Activated CD4-positive, CD25-positive, alpha-beta regulatory T cell treated with anti-CD3 and anti-CD28 coated beads, Interleukin-2, amount 50 U/mL, for 72 hours (primary cell): Measurements from ENCODE around the gene TSNAXIP1.

Source experiments
- DNase-seq: peaks from one replicate; pipeline ENCODE4 v3.0.0; 2021

TSNAXIP1 gene

DNA sequence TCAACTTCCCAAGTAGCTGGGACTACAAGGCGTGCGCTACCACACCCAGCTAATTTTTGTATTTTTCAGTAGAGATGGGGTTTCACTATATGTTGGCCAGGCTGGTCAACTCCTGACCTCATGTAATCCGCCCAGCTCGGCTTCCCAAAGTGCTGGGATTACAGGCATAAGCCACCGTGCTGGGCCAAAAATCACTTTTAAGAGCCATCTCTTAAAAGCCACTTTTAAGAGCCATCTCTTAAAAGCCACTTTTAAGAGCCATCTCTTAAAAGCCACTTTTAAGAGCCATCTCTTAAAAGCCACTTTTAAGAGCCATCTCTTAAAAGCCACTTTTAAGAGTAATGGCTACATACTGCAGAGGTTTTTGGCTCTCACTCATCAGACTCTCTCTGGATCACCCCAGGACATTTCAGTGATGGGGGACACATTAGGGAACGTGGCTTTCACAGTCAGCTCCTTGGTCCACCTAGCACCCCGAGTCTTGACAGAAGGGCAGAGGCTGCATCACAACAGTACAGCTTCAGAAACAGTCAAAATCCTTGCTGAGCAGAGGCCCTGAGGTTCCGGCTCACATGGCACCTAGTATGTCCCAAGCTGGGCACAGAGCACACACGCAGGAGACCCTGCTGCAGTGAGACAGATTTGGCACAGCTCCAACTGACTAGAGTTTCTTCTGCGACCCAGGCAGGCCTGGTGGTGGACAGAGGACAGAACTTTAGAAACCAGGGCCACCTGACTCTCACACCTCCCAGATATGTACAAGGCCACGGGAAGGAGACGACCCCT lies 23.9 kb upstream of the TSNAXIP1 start:
- no peak for DNase-seq

DNA sequence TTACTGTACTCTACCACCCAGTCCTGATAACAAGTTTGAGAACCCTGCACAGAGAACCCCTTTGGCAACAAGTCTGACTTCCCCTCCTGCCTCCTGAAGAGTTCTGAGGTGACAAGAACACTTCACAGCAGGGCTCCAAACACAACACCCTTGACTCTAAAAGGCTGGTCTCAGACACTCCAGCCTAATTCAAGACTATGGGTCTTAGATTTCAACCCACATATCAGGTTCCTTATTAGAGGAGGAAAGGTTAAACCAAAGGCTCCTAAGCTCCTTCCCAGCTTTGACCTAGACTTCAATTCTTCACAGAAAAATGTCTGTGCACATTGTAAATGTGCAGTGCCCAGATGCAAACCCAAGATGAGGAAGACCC lies 23.4 kb upstream of the TSNAXIP1 start:
- no peak for DNase-seq

DNA sequence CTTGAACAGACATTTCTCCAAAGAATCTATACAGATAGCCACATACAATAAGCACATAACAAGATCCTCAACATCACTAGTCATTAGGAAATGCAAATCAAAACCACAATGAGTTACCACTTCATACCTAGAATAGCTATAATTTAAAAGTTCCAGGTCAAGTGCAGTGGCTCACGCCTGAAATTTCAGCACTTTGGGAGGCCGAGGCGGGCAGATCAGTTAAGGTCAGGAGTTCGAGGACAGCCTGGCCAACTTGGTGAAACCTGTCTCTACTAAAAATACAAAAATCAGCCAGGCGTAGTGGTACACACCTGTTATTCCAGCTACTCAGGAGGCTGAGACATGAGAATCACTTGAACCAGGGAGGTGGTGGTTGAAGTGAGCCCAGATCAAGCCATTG lies 20.2 kb upstream of the TSNAXIP1 start:
- DNase-seq = no peak

DNA sequence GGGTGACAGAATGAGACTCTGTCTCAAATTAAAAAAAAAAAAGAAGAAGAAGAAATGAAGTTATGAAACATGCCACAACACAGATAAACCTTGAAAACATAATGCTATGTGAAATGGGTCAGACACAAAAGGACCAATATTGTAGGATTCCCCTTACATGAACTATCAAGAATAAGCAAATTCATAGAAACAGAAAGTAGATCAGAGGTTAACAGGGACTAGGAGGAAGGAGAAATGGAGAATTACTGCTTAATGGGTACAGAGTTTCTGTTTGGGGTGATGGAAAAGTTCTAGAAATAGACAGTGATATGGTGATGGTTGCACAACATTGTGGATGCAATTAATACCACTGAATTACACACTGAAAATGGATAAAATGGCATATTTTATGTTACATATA lies 16.6 kb upstream of the TSNAXIP1 start:
- no peak for DNase-seq

DNA sequence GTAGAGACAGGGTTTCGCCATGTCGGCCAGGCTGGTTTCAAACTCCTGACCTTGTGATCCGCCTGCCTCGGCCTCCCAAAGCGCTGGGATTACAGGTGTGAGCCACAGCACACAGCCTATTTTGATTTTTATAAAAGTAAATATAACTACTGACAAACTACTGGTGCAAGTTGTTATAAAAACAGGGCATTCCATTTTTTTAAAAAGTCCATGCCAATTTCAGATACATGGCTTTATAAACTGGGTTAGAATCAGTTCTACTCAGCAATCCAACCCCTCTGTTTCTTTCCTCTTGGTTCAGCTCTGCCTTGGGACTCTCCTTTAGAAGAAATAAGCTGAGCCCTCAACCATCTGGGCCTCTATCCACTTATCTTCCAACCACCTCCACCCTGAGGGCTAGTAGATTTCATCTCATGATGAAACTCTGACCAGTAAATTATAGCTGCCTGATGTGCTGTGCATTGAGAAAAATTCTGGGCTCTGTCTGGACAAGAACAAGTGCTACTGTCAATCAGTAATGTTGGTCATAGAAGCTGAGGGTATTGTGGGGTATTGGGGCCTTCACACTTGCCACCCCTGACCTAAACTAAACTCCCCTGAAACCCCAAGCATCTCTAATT lies 10.5 kb upstream of the TSNAXIP1 start:
- DNase-seq = no peak

DNA sequence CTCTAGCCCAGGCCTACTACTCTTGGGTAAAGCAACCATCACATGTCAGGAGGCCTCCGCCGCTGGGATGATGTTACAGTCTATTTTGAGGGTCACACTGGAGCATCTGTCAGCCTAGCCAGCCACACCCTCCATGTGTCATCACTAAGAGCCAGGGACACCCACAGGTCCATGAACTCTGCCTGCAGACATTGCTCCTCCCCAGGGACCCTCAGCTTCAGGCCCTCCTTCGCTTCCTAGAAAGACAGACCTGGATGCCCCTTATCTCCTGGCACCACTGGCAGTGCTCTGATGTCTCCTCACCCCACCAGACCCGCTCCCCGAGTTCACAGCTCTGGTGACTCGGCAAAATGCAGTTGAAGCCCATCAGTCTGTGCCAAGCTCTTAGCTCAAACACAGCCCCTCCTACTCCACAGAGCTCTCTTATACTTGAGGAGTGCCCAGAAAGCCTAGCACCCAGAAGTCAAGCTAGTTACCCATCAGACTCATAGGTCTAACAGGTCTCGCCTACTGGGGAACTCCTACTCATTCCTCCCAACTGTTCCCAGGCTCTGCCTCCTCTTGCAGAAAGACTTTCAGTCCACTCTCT lies 6.3 kb upstream of the TSNAXIP1 start:
- DNase-seq = no peak

DNA sequence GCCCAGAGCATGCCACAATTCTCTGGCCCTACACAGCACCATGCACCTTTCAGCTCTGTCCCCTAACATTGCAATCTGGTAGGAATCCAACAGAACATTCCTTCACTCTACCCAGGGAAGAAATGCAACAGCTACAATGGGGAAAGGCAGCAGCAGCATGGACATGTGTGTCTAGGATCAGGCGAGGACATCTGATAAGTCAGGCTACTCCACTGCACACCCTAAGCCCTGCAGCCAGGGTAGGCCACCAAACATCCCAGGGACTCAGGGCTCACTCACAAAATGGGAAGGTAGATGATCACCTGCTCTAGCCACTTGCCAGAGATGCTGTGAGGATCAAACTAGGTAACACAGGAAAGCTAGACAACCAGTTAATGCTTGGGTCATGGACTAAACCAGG lies 5.4 kb upstream of the TSNAXIP1 start:
- no peak for DNase-seq

DNA sequence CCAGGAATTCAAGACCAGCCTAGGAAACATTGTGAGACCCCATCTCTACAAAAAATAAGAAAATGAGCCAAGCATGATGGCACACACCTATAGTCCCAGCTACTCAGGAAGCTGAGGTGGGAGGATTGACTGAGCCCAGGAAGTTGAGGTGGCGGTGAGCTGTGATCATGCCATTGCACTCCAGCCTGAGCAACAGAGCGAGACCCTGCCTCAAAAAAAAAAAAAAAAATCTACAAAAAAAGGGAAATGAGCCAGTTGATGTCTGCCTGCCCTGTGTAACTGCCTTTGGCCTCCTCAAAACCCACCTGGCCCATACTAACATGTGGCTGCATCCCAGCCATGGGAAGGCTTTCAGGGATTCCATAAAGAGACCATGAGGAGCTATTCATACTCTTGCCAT lies 4.8 kb upstream of the TSNAXIP1 start:
- DNase-seq = no peak

DNA sequence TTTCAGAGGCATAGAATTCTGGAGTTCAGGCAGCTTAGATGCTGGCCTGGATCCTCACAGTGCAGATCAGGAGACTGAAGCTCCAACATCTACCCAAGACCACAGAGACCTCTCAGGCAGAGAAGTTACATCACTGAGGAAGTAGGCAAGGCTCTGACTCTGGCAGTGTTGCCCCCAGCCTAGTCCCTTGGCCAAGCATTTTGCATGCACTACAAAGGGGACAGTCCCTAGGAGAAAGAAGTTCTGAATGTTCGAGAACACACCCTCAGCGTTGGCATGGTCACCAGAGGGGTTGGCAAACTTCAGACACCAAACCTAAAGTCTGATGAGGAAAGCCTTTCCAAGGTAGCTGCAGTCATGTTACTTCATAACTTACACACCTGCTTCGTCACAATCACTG lies 2.8 kb upstream of the TSNAXIP1 start:
- DNase-seq = no peak

DNA sequence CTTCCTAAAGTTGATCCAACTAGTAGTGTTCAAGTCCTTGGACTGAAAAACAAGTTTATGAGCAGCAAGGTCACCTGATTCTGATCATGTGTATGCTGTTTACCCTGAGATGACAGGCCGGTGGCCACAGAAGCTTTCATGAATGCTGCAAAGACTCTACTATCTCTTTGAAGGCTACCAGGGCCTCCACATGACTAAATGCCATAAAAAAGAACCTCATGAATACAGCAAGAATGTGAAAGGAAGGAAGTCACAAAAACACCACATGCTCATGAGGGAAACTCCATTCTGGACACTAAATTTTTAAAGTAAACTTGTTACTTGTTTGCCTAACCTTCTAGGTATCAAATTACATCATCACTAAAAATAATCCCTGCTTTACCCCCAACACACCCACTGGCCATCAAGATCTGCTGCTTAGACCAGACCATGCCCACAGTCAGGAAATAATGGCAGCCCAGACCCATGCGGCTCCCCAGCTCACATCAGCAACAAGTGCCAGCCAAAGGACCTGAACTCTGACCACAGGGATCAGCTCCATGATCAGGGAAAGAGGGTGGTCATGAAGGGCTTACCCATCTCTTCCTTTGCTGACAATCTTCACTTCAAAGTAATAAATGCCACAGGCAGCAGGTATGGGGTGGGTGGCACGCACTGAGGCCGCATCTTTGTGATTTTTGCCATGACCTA lies 1.7 kb upstream of the TSNAXIP1 start:
- DNase-seq = no peak

DNA sequence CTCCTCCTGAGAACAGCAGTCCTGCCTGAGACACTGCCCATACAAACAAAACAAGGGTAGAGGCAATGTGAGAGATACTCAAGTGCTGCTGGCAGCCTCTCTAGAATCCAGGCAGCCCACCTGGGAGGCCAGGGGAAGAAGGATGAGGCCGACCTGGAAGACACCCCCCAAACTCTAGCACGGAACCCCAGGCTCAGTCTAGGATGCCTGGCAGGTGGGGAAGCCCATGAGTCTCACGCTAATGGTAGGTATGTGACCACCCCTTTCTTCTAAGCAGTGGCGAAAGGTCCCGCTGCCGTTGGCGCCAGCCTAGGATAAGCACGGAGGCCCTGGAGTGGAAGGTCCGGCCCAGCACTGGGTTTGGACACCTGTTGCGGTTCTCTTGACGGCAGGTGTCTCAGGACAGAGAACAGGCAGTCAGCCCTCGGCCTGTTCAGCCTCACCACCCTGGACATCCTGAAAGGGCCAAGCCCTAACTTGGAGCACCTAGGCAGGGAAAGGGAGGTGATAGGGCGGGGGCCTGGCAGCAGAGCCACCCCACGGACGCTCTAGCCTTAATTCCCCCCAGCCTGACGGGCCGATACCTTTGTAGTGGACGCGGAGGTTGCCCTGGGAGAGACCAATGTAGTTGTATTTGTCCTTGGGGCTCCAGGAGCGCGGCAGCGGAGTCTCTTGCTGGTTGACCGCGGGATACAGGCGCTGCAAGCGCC lies 816 bp upstream of the TSNAXIP1 start:
- DNase-seq = no peak

DNA sequence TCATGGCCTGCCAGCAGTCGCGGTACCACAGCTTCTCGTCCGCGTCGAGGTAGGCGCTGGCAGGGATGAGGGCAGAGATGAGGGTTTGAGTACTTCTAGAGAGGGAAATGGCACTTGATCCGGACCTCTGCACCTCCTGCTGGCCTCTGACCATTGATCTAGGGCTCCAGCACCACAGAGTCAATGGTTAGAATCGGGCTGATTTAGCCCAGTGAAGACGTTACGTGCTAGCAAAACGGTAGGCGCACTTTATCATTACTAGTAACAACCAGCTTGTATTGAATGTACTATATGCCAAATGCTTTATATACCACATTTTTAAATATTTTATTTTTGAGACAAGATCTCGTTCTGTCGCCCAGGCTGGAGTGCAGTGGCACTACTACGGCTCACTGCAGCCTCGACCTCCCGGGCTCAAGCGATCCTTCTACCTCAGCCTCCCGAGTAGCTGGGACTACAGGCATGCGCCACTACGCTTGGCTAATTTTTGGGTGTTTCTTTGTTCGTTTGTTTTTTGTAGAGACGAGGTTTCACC lies 526 bp downstream of the TSNAXIP1 start:
- DNase-seq = no peak

DNA sequence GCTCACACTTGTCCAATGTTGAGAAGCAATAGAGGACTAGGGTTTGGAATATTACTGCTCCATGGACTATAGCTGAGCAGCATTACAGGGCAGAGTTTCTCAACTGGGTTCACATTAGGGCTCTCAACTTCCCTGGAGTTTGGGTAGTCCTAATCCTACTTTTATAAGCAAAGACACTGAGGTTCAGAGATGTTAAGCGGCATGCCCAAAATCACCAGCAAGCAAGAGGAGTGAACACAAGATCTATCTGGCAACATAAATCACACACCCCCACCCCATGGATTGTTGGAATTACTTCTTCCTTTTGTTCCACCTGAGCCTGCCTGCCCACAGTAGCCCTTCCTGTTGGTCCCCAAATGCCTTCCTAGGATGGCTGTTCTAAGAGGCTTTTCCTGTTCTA lies 5.2 kb downstream of the TSNAXIP1 start:
- DNase-seq = no peak

DNA sequence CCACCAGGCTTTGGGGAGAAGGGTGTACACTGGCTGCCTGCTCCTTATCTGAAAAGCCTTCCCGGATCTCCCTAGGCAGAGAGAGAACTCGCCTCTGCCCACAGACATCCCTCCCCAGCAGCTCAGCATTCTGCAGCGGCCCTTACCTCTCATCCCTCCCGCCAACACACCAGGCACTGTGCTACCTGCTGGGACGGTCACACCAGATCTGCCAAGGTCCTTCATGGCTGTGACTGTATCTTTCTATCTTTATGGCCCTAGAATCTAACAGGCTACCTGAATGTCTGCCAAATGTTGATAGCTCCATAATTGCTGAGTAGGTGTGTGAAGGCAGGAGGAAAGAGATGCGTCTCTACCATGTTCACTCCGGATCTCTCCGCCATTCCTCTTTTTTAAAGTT lies 7.9 kb downstream of the TSNAXIP1 start:
- no peak for DNase-seq

DNA sequence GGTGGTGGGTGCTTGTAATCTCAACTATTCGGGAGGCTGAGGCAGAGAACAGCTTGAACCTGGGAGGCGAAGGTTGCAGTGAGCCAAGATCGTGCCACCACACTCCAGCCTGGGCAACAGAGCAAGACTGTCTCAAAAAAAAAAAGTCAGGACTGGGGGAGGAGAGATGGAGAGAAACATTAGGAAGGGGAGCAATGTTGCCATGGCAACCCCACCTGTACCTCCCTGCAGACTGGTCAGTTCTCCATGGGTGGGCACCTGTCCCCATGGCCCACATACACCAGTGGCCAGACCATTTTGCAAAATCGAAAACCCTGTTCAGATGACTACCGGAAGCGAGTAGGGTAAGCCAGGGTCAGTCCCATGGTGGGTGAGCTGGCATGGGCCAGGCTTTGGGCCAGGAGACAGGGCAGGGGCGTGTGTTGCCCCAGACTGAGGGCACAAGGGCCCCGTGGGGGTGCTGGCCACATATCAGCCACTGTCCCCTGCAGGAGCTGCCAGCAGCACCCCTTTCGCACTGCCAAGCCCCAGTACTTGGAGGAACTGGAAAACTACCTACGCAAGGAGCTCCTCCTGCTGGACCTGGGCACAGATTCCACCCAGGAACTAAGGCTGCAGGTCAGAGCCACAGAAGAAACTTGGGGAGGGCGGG lies 14.0 kb downstream of the TSNAXIP1 start:
- DNase-seq = no peak

DNA sequence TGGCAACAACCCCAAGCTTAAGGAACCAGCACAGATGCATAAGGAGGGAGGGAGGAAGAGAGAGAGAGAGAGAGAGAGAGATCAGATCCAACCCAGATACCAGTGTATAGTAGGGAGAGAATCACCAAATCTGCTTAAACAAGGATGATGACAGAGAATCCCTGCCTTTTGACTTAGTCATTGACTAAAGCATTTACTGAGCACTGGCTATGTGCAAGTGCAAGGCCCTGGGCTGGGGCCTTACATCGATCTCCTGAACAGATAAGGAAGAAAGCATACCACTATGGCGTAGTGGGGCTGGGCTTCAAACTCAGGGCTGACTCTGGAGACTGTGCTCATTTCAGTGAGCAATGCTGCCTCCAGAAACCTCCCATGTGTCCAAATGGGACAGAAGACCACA lies 15.8 kb downstream of the TSNAXIP1 start:
- no peak for DNase-seq

DNA sequence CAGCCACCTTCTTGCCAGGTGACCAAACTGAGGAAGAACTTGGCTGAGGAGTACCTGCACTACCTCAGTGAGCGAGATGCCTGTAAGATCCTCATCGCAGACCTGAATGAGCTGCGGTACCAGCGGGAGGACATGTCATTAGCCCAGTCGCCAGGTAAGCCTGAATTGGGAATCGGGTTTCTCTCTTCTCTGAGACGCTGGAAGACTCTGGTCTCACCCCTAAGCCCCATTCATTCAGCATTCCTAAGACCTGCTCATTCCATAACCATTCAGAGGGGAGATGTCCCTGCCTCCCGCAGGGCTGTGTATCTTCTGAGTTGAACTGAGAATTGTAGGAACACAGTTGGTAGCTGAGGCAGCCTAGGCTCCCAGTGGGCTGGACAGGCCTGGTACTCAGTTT lies 18.4 kb downstream of the TSNAXIP1 start:
- DNase-seq = no peak

DNA sequence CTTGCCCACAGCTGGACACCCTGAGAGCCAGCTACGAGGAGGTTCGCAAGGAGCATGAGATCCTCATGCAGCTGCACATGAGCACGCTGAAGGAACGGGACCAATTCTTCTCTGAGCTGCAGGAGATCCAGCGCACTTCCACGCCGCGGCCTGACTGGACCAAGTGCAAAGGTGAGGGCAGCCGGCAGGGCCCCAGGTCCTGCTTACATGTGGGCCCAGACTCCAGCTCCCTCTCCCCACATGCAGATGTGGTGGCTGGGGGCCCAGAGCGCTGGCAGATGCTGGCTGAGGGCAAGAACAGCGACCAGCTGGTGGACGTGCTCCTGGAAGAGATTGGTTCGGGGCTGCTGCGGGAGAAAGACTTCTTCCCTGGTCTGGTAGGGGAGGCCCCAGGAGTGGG lies 19.2 kb downstream of the TSNAXIP1 start:
- no peak for DNase-seq

DNA sequence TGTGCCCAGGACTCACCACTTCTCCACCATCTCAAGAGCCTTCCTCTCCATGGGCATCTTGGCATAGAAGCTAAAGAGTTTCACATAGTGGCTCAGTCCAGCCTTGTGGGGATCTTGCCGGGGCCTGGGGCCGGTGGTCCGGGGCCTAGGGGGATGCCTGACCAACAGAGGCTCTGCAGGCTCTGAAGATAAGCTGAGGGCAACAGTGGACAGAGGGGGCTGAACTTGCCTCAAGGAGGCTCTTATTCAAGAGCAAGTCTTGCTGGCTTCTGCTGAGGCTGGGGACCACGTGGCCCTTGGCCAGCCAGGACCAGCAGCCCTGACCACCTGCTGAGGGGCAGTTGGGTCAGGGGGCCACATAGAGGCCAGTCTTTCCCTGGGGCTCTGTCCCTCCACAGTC lies 22.0 kb downstream of the TSNAXIP1 start:
- DNase-seq = no peak

DNA sequence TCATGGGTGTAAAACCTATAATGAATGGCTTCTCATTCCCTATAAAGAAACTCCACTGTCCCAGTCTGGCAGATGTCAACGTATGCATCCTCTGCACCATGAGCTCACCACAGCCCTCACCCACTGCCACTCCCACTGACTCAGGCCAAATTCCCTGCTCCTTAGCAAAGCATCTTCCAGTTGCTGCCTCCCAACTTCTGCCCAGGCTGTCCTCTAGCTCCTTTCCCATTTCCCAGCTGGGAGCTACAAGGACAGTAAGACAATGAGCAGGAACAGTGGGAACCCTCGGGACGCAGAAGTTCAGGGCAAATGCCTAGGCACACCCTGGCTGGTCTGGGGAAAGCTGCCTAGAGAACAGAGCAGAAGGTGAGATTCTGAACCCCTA lies 26.3 kb downstream of the TSNAXIP1 start:
- no peak for DNase-seq

DNA sequence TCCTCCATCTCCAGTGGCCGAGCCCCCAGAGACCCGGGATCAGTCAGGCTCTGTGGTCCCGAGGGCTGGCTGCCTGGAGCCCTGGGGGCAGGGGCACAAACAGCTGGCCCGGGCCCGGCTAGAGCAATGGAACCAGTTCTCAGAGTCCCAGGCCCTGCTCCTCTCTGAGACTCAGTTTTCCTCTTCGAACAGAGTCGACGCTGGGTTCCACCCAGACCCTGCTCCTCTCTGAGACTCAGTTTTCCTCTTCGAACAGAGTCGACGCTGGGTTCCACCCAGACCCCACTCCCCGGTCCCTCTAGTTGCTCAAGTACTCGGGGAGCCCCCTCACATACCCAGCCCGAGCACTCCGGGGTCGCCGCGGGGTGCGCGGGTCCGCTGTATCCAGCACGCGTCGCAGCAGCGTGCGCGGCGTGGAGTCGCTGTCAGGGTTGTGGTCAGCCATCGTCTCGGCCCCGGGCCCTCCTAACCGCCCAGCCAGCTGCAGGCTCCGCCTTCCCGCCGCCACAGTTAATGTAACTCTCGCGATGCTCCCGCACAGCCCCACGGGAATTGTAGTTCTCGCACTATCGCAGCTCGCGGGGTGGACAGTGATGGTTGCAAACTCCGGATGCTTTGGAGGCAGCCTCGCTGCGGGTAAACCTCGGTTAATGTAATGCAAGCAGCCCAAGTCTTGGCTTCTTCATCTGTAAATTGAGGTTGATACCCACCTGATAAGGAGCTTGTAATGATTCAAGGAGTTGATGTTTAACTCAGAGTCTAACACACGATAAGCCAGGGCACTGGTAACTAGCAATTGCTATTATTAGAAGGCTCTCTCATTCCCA lies 26.9 kb downstream of the TSNAXIP1 start:
- DNase-seq = peak; percentile 95

DNA sequence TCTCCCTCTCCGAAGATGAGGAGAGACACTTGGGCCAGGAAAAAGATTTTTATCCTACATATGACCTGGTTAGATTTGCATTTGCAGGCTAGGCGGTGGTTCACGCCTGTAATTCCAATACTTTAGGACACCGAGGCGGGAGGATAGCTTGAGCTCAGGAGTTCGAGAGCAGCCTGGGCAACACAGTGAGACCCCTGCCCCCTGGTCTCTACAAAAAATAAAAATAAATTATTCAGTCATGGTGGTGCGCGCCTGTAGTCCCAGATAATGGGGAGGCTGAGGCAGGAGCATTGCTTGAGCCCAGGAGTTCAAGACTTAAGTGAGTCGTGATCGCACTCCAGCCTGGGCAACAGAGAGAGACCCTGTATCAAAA lies 27.5 kb downstream of the TSNAXIP1 start:
- no peak for DNase-seq
